H9 (cell line): ENCODE results near the gene RNF215. TPM values are rescaled to one million over a fixed set of nuclear protein-coding genes. Genes with fewer than 3 reads are reported as not detected.

Experiments used
- DNase-seq: peaks from one replicate; pipeline ENCODE4 v3.0.0-alpha.2; 2017
- H2AFZ ChIP-seq: one replicate; pipeline ENCODE4 v1.6.1; 2013; ENCODE audit warnings: mild to moderate bottlenecking, low read length, control low read depth, moderate library complexity
- H2AK5ac ChIP-seq: 2 replicates; pipeline ENCODE4 v1.6.1; 2013; ENCODE audit warnings: low read length, control low read depth, mixed read lengths; ENCODE audit not compliant: insufficient read length
- H2BK120ac ChIP-seq: one replicate; pipeline ENCODE4 v1.6.1; 2013; ENCODE audit warnings: low read depth, mild to moderate bottlenecking, low read length, control low read depth, inconsistent platforms; ENCODE audit not compliant: poor library complexity, severe bottlenecking
- H2BK12ac ChIP-seq: 2 replicates; pipeline ENCODE4 v1.6.1; 2013; ENCODE audit warnings: low read length, control low read depth, mixed read lengths, low read depth; ENCODE audit not compliant: insufficient read length
- H2BK15ac ChIP-seq: 2 replicates; pipeline ENCODE4 v1.6.1; 2013; ENCODE audit warnings: low read depth, low read length, control low read depth
- H2BK20ac ChIP-seq: one replicate; pipeline ENCODE4 v1.6.1; 2013; ENCODE audit warnings: low read depth, mild to moderate bottlenecking, low read length, control low read depth, inconsistent platforms; ENCODE audit not compliant: poor library complexity, severe bottlenecking
- H2BK5ac ChIP-seq: 2 replicates; pipeline ENCODE4 v1.6.1; 2013; ENCODE audit warnings: low read length, control low read depth, mixed read lengths; ENCODE audit not compliant: insufficient read length
- H3K14ac ChIP-seq: 2 replicates; pipeline ENCODE4 v1.6.1; 2013; ENCODE audit warnings: low read length, control low read depth; ENCODE audit not compliant: insufficient read depth
- H3K18ac ChIP-seq: 2 replicates; pipeline ENCODE4 v1.6.1; 2013; ENCODE audit warnings: low read depth, mild to moderate bottlenecking, mixed read lengths, low read length, control low read depth; ENCODE audit not compliant: insufficient read length
- H3K23ac ChIP-seq: 2 replicates; pipeline ENCODE4 v1.6.1; 2013; ENCODE audit warnings: low read length, control low read depth, mixed read lengths, low read depth; ENCODE audit not compliant: insufficient read length
- H3K23me2 ChIP-seq: 2 replicates; pipeline ENCODE4 v1.6.1; 2013; ENCODE audit warnings: low read depth, mild to moderate bottlenecking, mixed read lengths, low read length, control low read depth; ENCODE audit not compliant: insufficient read length, poor library complexity, severe bottlenecking
- H3K27ac ChIP-seq: 2 replicates; pipeline ENCODE4 v1.5.1; 2013; ENCODE audit warnings: low read length, control low read depth, mixed read lengths, low read depth; ENCODE audit not compliant: insufficient read length
- H3K27me3 ChIP-seq: 2 replicates; pipeline ENCODE4 v1.6.1; 2013; ENCODE audit warnings: low read length, control low read depth, inconsistent platforms; ENCODE audit not compliant: insufficient read depth
- H3K4ac ChIP-seq: 2 replicates; pipeline ENCODE4 v1.6.1; 2013; ENCODE audit warnings: low read depth, mild to moderate bottlenecking, control low read depth, inconsistent platforms, low read length, moderate library complexity
- H3K4me1 ChIP-seq: 2 replicates; pipeline ENCODE4 v1.6.1; 2013; ENCODE audit warnings: low read length, control low read depth, inconsistent platforms; ENCODE audit not compliant: insufficient read depth
- H3K4me2 ChIP-seq: 2 replicates; pipeline ENCODE4 v1.6.1; 2013; ENCODE audit warnings: low read length, control low read depth, mixed read lengths; ENCODE audit not compliant: insufficient read length, insufficient read depth
- H3K56ac ChIP-seq: 2 replicates; pipeline ENCODE4 v1.6.1; 2013; ENCODE audit warnings: low read depth, mild to moderate bottlenecking, mixed read lengths, low read length, control low read depth; ENCODE audit not compliant: insufficient read length
- H3K79me1 ChIP-seq: 2 replicates; pipeline ENCODE4 v1.6.1; 2013; ENCODE audit warnings: low read depth, mild to moderate bottlenecking, moderate library complexity, low read length, control low read depth, inconsistent platforms; ENCODE audit not compliant: insufficient read depth, poor library complexity, severe bottlenecking
- H3K79me2 ChIP-seq: 2 replicates; pipeline ENCODE4 v1.6.1; 2013; ENCODE audit warnings: low read length, control low read depth, inconsistent platforms; ENCODE audit not compliant: insufficient read depth
- H3K9ac ChIP-seq: 2 replicates; pipeline ENCODE4 v1.6.1; 2013; ENCODE audit warnings: low read length, control low read depth, mixed read lengths; ENCODE audit not compliant: insufficient read length; ENCODE audit errors: extremely low read depth
- H3K9me3 ChIP-seq: one replicate; pipeline ENCODE4 v1.6.1; 2013; ENCODE audit warnings: low read depth, low read length, inconsistent platforms; ENCODE audit not compliant: control insufficient read depth
- H3T11ph ChIP-seq: one replicate; pipeline ENCODE4 v1.6.1; 2013; ENCODE audit warnings: mild to moderate bottlenecking, low read length, control low read depth, inconsistent platforms
- H4K20me1 ChIP-seq: one replicate; pipeline ENCODE4 v1.6.1; 2013; ENCODE audit not compliant: control insufficient read depth, insufficient read length, insufficient read depth
- H4K5ac ChIP-seq: 2 replicates; pipeline ENCODE4 v1.6.1; 2013; ENCODE audit warnings: low read depth, mild to moderate bottlenecking, mixed read lengths, low read length, control low read depth; ENCODE audit not compliant: insufficient read length
- H4K8ac ChIP-seq: replicated peaks from 2 replicates; pipeline ENCODE4 v1.6.1; 2013; ENCODE audit warnings: low read length, control low read depth, mixed read lengths, low read depth; ENCODE audit not compliant: insufficient read length
- H4K91ac ChIP-seq: 2 replicates; pipeline ENCODE4 v1.6.1; 2013; ENCODE audit warnings: low read depth, mild to moderate bottlenecking, moderate library complexity, mixed read lengths, low read length, control low read depth; ENCODE audit not compliant: insufficient read length
- H3K27ac Mint-ChIP-seq, 3 experiments: 2 replicates in 2 of 3; 3 replicates in 1 of 3; pipeline ENCODE4 v1.8.0; 2020 to 2021; ENCODE audit warnings: mixed read lengths in 3 of 3, mild to moderate bottlenecking in 1 of 3, moderate library complexity in 1 of 3
- H3K27me3 Mint-ChIP-seq: 2 replicates; pipeline ENCODE4 v1.8.0; 2021; ENCODE audit warnings: low read depth, mild to moderate bottlenecking, moderate library complexity, mixed read lengths
- H3K36me3 Mint-ChIP-seq, 3 experiments: 2 replicates in 2 of 3; 3 replicates in 1 of 3; pipeline ENCODE4 v1.8.0; 2020 to 2021; ENCODE audit warnings: low read depth in 3 of 3, mixed read lengths in 3 of 3; ENCODE audit not compliant: insufficient read depth in 1 of 3
- H3K4me1 Mint-ChIP-seq, 2 experiments: 2 replicates each; pipeline ENCODE4 v1.8.0; 2020; ENCODE audit warnings: mixed read lengths in 2 of 2
- H3K4me3 Mint-ChIP-seq, 2 experiments: 2 replicates in 1 of 2; 3 replicates in 1 of 2; pipeline ENCODE4 v1.8.0; 2020 to 2021; ENCODE audit warnings: mild to moderate bottlenecking in 2 of 2, mixed read lengths in 2 of 2, moderate library complexity in 1 of 2
- H3K9me3 Mint-ChIP-seq, 2 experiments: 2 replicates in 1 of 2; 3 replicates in 1 of 2; pipeline ENCODE4 v1.8.0; 2020; ENCODE audit warnings: mild to moderate bottlenecking in 2 of 2, mixed read lengths in 2 of 2, moderate library complexity in 1 of 2
- CTCF ChIP-seq: fragments of 200-600 bp; sonication (generic); conservative IDR thresholded peaks from 3 replicates; pipeline ENCODE4 v1.8.0; 2021; ENCODE audit warnings: antibody characterized with exemption, mild to moderate bottlenecking
- WGBS: extraction: QIAGEN DNeasy Blood & Tissue Kit; methylation state at CpG from one replicate; pipeline ENCODE4 v1.1.7; 2013; ENCODE audit warnings: missing lambda C conversion rate, low lambda C conversion rate, mixed read lengths; ENCODE audit not compliant: insufficient read length; ENCODE audit errors: extremely low coverage; 5-methylcytosine and 5-hydroxymethylcytosine counted together
- total RNA-seq: library from RNA; stranded (reverse); gene quantifications from 2 replicates; pipeline ENCODE4 v1.2.1, GENCODE V29; 2021

RNF215 gene
- total RNA-seq, 1 experiment from 2014 or later = 24.5 TPM

- Histone ChIP-seq H2AK5ac (no peak overlapping the region), H3K9me3 (no peaks in the 10 kb centered on the region), H4K20me1 (no peaks in the 10 kb centered on the region), H3K27me3 (no peaks in the 10 kb centered on the region), H4K8ac (no peak overlapping the region), H3K4me1 (no peaks in the 10 kb centered on the region), H2AFZ (no peak overlapping the region), H4K5ac (no peak overlapping the region), H3K4me2 (no peak overlapping the region), H2BK15ac (no peak overlapping the region), H3K79me1 (no peaks in the 10 kb centered on the region), H2BK20ac (no peak overlapping the region), H3K4ac (no peak overlapping the region), H3K18ac (no peak overlapping the region), H3K23ac (no peak overlapping the region), H3K9ac (no peak overlapping the region), H2BK120ac (no peak overlapping the region), H3K56ac (no peak overlapping the region), H3T11ph (no peak overlapping the region), H2BK5ac (no peak overlapping the region), H4K91ac (no peak overlapping the region), H3K79me2 (no peaks in the 10 kb centered on the region), H3K23me2 (no peaks in the 10 kb centered on the region), H3K27ac (no peak overlapping the region), H2BK12ac (no peak overlapping the region), H3K14ac (no peak overlapping the region)
- no peaks in the 10 kb centered on the region for H3K9me3 Mint-ChIP-seq
- H3K4me3 Mint-ChIP-seq = no peak overlapping the region
- H3K36me3 Mint-ChIP-seq = peaks cover 0 to 21% (median 19%) of the 10 kb centered on the region in 3 experiments; a peak in 6 of 7 replicates
- no peaks in the 10 kb centered on the region; the same call in none of the 2 replicates for H3K27me3 Mint-ChIP-seq
- WGBS = no CpG with 5 or more reads among the region's 13 CpGs
- DNase-seq = no peak
- peaks cover 3 to 6% of the 10 kb centered on the region in 2 experiments; a peak in 1 of 4 replicates for H3K4me1 Mint-ChIP-seq
- no peak for TF ChIP-seq CTCF
- H3K27ac Mint-ChIP-seq = peak overlapping the region; percentile 42 to 75 (median 48); a peak in 3 of 7 replicates
These were observed 11.8 kb downstream of the RNF215 start for GRCh38 chr22:30375312-30375849.
